ENCODE measurements around the gene NEURL1B. TPM values are rescaled to one million over a fixed set of nuclear protein-coding genes. Genes with fewer than 3 reads are reported as not detected.
"Not testable (repeated sequence)": the region's sequence is repeated elsewhere in the genome, so short reads cannot be mapped to it uniquely, and the experiment has no call there.

NEURL1B gene
- total and polyA plus RNA-seq, 2 donors (not counting 1 experiment from before 2014, with no cell fraction given) = 0.06 to 0.17 TPM

DNA sequence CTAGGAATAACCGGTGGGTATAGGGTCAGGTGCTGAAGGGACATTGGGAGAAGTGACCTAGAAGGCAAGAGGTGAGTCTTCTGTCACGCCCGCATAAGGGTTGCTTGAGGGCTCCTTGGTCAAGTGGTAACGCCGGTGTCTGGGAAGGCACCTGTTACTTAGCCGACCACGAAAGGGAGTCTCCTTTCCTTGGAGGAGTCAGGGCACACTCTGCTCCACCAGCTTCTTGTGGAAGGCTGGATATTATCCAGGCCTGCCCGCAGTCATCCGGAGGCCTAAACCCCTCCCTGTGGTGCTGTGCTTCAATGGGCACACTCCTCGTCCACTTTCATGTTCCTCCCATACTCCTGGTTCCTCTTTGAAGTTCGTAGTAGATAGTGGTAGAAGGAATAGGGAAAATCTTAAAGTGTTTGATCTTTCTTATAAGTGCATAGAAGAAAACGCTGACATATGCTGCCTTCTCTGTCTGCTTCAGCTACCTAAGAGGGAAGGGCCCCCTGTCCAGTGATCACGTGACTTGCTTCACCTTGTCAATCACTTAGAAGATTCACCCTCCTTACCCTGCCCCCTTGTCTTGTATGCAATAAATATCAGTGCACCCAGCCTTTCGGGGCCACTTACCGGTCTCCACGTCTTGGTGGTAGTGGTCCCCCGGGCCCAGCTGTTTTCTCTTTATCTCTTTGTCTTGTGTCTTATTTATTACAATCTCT lies 16.6 kb downstream of the NEURL1B start:
- H3K27me3 Mint-ChIP-seq = peaks cover 15% of the 10 kb centered on the region
- POLR2A ChIA-PET = not testable (repeated sequence)

DNA sequence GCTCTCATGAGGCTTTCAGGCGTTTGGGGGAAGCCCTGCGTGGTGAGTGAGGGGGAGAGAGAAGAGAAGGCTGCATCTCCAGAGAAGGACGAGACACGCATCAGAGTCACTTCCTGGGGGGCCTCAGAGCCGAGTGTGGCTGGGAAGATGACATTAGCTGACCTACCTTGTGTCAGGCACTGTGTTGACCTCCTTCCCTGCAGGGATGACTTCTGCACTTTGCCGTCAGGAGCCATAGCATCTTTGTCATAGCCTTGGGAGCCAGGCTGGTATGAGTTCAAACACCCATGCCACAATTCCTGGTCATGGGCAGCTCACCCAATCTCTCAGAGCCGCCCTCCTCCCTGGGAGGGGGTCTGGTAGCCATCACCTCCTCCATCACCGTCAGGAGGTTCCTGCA lies 17.3 kb downstream of the NEURL1B start:
- H3K4me2 ChIP-seq (replicated peaks; ENCODE audit: low read depth, low read length, poor library complexity, severe bottlenecking) = no peak overlapping the region
- H3K9me3 ChIP-seq (ENCODE audit: control extremely low read depth in 1 of 3, control insufficient read depth in 2 of 3, insufficient read depth in 1 of 3, low read length in 2 of 3) = peaks cover 0 to 28% (median 14%) of the 10 kb centered on the region in 3 donors
- peaks cover 2% of the 10 kb centered on the region for H3K4me1 Mint-ChIP-seq
- H3K4me1 ChIP-seq (ENCODE audit: control insufficient read depth in 2 of 2, insufficient read depth in 2 of 2, low read length in 2 of 2) = peaks cover 0 to 4% of the 10 kb centered on the region in 2 donors
- H3K27me3 Mint-ChIP-seq = peaks cover 15% of the 10 kb centered on the region
- H3K27ac Mint-ChIP-seq = no peak overlapping the region
- no peaks in the 10 kb centered on the region for H3K79me2 ChIP-seq (ENCODE audit: control insufficient read depth, insufficient read depth, low read length)
- no peak overlapping the region for H3K4me3 ChIP-seq (ENCODE audit: control extremely low read depth in 1 of 5, extremely low read depth in 1 of 5, insufficient read depth in 1 of 5, low read depth in 2 of 5, low read length in 4 of 5)
- no peak overlapping the region for H3K27ac ChIP-seq (ENCODE audit: low read length in 2 of 2)
- H3K36me3 ChIP-seq (replicated peaks in 1 of 2; ENCODE audit: control extremely low read depth in 1 of 2, control insufficient read depth in 1 of 2, extremely low read depth in 1 of 2, insufficient read depth in 2 of 2, low read length in 1 of 2) = no peaks in the 10 kb centered on the region
- intact Hi-C loops (cut with micrococcal nuclease) = no loop called here
- TF ChIP-seq EZH2 (IDR thresholded peaks at IDR 0.05; ENCODE audit: borderline replicate concordance, insufficient read depth, low read depth, low read length, poor library complexity, severe bottlenecking) = no peak
- TF ChIP-seq, protein P1, sequence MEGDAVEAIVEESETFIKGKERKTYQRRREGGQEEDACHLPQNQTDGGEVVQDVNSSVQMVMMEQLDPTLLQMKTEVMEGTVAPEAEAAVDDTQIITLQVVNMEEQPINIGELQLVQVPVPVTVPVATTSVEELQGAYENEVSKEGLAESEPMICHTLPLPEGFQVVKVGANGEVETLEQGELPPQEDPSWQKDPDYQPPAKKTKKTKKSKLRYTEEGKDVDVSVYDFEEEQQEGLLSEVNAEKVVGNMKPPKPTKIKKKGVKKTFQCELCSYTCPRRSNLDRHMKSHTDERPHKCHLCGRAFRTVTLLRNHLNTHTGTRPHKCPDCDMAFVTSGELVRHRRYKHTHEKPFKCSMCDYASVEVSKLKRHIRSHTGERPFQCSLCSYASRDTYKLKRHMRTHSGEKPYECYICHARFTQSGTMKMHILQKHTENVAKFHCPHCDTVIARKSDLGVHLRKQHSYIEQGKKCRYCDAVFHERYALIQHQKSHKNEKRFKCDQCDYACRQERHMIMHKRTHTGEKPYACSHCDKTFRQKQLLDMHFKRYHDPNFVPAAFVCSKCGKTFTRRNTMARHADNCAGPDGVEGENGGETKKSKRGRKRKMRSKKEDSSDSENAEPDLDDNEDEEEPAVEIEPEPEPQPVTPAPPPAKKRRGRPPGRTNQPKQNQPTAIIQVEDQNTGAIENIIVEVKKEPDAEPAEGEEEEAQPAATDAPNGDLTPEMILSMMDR (IDR thresholded peaks at IDR 0.05) = no peak
- peaks cover 0 to 5% (median 0%) of the 10 kb centered on the region in 4 experiments for H3K27me3 ChIP-seq (replicated peaks in 1 of 4; ENCODE audit: control extremely low read depth in 1 of 4, control insufficient read depth in 3 of 4, insufficient read depth in 4 of 4, low read length in 3 of 4)
- CTCF ChIA-PET = no interaction called here
- H3K9me3 Mint-ChIP-seq (ENCODE audit: insufficient read depth) = peaks cover 6% of the 10 kb centered on the region
- no peak overlapping the region for H2AFZ ChIP-seq (ENCODE audit: insufficient read depth, low read depth, low read length, poor library complexity, severe bottlenecking)
- 52% methylated on average over 7 of the region's 8 CpGs for WGBS (ENCODE audit: insufficient coverage)
- H4K20me1 ChIP-seq (ENCODE audit: control insufficient read depth, insufficient read depth, low read length, poor library complexity, severe bottlenecking) = no peaks in the 10 kb centered on the region
- no peak overlapping the region for H3K4me3 Mint-ChIP-seq
- ATAC-seq (ENCODE audit: low read depth) (no peak), DNase-seq (no peak)
- POLR2A ChIA-PET = no interaction called here
- no peak overlapping the region for H3K9ac ChIP-seq (ENCODE audit: low read length)

More for the DNA sequence above, 16.6 kb downstream of the NEURL1B start:
- 98% methylated on average over 12 of the region's 17 CpGs for WGBS (ENCODE audit: insufficient coverage)
- H3K9ac ChIP-seq (ENCODE audit: low read length); H3K4me3 ChIP-seq (ENCODE audit: control extremely low read depth in 1 of 5, extremely low read depth in 1 of 5, insufficient read depth in 1 of 5, low read depth in 2 of 5, low read length in 4 of 5); H3K27ac ChIP-seq (ENCODE audit: low read length in 2 of 2); H3K4me1 Mint-ChIP-seq; H2AFZ ChIP-seq (ENCODE audit: insufficient read depth, low read depth, low read length, poor library complexity, severe bottlenecking); H3K36me3 ChIP-seq (replicated peaks in 1 of 2; ENCODE audit: control extremely low read depth in 1 of 2, control insufficient read depth in 1 of 2, extremely low read depth in 1 of 2, insufficient read depth in 2 of 2, low read length in 1 of 2); DNase-seq; H3K79me2 ChIP-seq (ENCODE audit: control insufficient read depth, insufficient read depth, low read length); ATAC-seq (ENCODE audit: low read depth); H3K4me1 ChIP-seq (ENCODE audit: control insufficient read depth in 2 of 2, insufficient read depth in 2 of 2, low read length in 2 of 2); H3K9me3 Mint-ChIP-seq (ENCODE audit: insufficient read depth); H4K20me1 ChIP-seq (ENCODE audit: control insufficient read depth, insufficient read depth, low read length, poor library complexity, severe bottlenecking); H3K27ac Mint-ChIP-seq; intact Hi-C loops (cut with micrococcal nuclease); H3K4me2 ChIP-seq (replicated peaks; ENCODE audit: low read depth, low read length, poor library complexity, severe bottlenecking); CTCF ChIA-PET; H3K27me3 ChIP-seq (replicated peaks in 1 of 4; ENCODE audit: control extremely low read depth in 1 of 4, control insufficient read depth in 3 of 4, insufficient read depth in 4 of 4, low read length in 3 of 4); H3K4me3 Mint-ChIP-seq: not testable (repeated sequence)
- H3K9me3 ChIP-seq (ENCODE audit: control extremely low read depth in 1 of 3, control insufficient read depth in 2 of 3, insufficient read depth in 1 of 3, low read length in 2 of 3) = peaks cover 0 to 28% (median 14%) of the 10 kb centered on the region in 3 donors

Measured in B cell (primary cell).